ENCODE data around the gene TREH.
"Not testable (repeated sequence)": the region's sequence is repeated elsewhere in the genome, so short reads cannot be mapped to it uniquely, and the experiment has no call there.

Gene TREH

DNA sequence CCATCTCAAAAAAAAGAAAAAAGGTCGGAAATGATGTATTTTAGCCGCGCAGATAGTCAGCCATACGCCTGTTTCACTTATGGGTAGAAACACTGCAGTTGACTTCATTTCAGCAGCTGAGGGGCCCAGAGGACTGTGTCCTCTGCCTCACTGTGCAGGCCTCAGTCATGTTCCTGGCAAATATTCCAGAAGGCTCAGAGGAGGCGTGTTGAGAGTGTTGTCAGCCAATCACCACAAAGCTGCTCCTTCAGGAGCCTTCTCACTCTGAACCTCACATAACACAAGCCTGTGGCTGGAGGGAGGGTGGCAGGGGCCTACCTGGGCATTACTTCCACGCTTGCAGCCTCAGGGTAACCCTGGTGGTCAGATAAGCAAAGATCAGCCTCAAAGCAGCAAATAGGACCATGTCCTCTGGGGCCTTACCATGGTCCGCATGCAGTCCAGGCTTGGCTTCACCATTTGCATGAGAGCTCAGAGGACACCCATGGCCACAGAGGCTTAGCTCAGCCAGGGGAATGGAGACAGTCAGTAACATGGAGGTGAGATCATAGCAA, 17.3 kb upstream of the TREH start:
- no peak for DNase-seq

DNA sequence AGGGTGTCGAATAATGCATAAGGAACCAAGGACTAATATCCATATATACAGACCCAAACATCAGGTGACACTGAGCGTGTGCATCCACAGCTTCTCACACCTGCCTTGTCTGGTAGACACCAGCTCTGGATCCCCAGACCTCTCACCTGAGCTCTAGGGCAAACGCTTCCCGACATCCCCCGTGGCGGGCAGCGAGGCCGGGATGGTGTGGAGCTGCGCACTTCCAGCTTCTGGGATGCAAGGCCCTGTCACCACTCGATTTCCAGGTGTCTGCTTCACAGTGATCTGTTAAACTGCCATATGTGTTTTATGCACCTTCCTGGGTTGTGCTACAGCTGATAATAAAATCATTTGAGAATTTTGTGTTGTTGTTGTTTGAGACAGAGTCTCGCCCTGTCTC, 15.3 kb upstream of the TREH start:
- no peak for DNase-seq

DNA sequence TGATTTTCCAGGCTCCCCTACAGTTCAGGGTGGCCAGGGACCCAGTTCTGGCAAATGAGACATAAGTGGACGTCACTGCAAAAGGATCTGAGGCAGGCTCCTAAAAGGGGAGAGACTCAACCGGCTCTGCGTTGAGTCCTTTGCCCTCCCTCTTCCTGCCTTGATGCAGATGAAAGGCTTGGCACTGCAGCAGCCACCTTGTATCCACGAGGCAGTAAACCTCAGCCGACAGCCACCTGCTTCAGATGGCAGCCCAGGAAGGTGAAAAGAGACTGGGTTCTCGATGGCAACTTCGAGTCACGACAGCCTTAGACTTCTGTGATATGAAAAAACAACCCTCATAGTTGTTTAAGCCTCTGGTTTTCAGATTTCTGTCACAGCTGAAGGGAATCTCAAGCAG, 14.7 kb upstream of the TREH start:
- DNase-seq, result no peak

DNA sequence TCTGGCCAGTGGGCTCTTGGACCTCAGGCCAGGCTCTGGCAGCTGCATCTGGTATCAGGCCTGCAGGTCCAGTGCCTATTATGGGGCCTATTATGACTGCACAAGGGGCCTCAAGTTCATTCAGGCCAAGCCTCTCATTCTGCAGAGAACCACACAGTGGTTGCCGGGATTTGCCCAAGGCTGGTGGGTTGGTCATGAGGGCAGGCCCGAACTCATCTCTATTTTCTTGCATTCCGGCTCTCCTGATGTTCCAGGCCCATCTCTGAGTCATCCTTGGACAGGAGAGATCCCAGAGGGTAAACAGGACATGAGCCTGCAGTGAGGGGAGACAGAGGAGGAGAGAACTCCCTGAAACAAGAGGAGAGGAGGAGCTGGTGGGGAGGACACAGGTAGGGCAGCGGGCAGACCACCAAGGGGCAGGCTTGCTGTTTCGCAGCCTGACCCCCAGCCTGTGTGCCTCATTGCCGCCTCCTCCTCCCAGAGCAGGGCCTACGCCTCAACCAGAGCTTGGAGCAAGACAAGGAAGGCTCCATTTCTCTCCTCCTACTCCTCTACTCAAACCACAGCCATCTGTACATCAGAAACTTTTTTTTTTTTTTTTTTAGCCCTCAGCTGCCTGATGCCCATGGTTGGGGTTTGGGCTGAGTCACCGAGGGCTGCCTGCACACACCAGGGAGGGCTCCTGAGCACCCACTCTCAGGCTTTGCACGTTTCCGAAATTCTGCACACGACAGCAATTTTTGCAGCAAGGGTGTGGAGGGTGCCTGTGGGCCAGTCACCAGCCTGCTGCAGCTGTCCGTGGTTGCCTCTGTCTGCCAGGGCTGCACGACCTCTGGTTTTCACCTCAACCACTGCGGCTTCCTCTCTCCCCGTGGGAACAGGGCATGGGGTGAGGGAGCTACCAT, 12.7 kb upstream of the TREH start:
- peak; percentile 54 for DNase-seq

DNA sequence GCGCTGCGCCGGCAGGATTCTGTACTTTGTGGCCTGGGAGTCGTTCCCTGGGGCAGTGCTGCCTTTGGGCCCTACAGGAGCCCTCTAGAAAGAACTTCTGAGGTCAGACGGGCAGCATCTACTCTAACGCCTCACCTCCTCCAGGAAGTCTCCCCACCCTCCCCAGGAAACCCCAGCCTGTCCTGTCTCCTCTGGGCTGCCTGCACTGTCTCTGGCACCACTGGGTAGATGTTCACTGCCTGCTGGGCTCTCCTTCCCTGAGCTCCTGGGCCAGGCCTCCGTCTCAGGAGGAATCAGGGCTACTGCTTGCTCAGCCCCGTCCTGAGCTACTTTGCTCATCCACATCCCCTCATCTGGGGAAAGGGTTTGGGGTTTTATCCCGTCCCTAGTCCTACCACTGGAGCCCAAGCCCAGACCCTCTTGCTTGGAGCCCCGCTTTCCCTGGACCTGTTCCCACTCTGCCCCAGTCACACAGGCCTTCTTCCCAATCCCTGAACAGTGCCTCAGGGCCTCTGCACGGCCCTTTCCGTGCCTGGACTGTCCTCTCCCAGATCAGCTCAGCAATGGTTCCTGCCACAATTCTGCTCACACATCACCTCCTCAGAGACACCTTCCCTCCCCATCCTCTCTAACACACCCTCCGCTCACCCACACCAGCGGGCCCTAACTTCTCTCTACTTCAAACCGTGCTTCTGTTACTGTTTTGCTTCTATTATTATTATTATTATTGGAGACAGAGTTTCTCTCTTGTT, 11.3 kb upstream of the TREH start:
- DNase-seq, result no peak

DNA sequence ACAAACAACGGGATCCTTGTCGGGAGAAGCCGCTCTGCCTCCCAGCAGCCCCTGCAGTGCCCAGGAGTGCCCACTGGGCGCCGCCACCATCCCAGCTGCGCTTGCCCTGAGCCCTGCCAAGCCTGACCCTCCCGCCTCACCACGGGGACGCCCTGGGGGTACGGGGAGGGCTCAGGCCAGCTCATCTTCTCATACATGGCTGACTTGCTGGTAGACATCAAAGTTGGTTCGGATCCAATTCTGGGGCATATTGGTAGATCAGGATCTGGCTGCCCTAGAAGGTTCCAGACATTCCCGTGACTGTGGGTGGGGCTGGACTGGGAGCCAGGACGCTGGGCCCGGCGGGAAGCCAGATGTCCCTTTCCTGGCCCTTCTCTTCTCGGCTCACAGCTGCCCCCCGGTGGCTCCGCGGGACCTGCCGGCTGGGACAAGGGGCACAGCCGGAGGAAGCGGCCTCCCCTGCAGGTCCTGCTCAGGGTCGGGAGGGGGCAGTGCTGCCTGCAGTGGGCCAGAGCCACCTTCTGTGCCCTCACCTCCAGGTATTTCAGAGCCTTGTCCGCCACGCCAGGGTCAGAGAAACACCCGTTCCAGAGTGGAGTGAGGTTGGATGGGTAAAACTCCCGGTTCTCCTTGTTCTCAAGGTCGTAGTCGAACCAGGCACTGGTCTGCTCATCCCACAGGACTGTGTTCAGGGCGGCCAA, 10.6 kb upstream of the TREH start:
- peak; percentile 78 for DNase-seq

DNA sequence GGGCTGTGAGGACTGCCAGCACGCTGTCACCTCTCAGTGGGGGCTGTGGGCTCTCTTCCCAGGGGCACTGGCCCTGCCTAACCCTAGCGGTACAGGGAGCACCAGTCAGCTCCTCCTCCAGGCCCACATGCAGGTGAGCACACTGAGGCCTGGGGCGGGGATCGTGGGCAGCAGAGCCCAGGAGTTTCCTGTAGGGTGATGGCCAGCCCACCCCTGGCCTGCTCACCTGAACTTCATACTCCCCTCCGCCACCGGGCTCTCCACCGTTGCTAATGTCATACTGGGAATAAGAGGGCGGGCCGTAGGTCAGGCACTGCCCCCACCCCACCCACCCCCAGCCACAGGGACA, 10.0 kb upstream of the TREH start:
- no peak for DNase-seq

DNA sequence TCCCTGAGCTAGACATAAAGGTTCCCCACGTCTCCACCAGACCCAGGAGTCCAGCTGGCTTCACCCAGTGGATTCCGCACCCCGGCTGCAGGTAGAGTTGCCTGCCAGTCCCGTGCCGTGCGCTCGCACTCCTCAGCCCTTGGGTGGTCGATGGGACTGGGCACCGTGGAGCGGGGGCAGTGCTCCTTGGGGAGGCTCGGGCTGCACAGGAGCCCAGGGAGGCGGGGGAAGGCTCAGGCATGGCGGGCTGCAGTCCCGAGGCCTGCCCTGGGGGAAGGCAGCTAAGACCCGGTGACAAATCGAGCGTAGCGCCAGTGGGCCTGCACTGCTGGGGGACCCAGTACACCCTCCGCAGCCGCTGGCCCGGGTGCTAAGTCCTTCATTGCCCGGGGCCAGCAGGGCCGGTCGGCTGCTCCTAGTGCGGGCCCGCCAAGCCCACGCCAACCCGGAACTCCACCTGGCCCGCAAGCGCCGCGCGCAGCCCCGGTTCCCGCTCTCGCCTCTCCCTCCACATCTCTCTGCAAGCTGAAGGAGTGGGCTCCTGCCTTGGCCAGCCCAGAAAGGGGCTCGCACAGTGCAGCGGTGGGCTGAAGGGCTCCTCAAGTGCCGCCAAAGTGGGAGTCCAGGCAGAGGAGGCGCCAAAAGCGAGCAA, 9.5 kb upstream of the TREH start:
- no peak for DNase-seq

DNA sequence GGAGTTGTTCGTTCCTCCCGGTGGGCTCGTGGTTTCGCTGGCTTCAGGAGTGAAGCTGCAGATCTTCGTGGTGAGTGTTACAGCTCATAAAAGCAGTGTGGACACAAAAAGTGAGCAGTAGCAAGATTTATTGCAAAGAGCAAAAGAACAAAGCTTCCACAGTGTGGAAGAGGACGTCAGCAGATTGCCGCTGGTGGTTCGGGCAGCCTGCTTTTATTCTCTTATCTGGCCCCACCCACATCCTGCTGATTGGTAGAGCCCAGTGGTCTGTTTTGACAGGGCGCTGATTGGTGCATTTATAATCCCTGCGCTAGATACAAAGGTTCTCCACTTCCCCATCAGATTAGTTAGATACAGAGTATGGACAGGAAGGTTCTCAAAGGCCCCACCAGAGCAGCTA, 8.9 kb upstream of the TREH start:
- DNase-seq, result not testable (repeated sequence)

DNA sequence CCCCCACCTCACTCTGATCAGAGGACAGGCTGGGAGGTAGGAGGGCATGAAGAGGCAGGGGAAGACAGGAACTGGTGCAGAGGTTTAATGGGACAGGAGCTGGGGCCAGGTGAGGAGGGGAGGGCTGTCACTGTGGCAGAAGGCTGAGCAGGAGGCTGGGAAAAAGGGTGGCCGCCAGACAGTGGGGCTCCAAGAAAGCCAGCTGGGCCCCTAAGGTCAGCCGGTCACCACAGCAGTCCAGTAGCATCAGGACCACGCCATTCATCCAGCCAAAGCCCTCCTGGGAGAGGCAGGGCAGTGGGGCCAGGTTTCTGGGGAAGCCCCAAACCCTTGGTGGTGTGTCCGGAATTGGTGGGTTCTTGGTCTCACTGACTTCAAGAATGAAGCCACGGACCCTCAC, 8.5 kb upstream of the TREH start:
- no peak for DNase-seq

DNA sequence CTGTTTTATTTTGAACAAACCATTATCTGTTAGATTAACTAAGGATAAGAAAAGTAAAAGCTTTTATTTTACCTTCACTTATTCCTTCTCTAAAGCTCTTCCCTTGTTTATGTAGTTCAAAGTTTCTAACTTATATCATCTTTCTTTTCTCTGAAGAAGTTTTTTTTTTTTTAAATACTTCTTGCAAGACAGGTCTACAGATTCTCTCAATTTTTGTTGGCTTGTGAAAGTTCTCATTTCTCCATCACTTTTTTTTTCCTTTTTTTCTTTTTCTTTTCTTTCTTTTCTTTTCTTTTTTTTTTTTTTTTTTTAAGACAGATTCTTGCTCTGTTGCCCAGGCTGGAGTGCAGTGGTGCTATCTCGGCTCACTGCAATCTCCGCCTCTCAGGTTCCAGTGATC, 4.7 kb upstream of the TREH start:
- DNase-seq, result no peak

DNA sequence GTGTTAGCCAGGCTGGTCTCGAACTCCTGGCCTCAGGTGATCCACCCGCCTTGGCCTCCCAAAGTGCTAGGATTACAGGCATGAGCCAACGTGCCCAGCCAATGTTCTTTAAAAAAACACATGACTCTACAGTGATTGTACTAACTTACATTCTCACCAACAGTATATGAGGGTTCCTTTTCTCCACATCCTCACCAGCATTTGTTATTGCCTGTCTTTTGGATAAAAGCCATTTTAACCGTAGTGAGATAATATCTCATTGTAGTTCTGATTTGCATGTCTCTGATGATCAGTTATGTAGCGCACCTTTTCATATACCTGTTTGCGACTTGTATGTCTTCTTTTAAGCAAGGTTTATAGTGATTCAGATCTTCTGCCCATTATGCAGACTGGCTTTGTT, 3.5 kb upstream of the TREH start:
- DNase-seq, result not testable (repeated sequence)

DNA sequence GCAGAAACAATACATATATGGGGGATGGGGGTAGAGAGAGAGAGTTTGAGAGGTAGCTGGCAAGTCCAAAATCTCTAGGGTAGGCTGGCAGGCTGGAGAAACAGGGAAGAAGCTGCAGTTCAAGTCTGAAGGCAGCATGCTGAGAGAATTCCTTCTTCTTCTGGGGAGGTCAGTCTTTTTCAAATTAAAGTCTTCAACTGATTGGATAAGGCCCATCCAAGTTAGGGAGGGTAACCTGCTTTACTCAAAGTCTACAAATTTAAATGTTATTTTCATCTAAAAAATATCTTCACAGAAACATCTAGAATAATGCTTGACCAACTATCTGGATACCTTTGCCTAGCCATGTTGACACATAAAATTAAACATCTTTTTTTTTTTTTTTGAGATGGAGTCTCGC, 2.9 kb upstream of the TREH start:
- DNase-seq, result no peak

DNA sequence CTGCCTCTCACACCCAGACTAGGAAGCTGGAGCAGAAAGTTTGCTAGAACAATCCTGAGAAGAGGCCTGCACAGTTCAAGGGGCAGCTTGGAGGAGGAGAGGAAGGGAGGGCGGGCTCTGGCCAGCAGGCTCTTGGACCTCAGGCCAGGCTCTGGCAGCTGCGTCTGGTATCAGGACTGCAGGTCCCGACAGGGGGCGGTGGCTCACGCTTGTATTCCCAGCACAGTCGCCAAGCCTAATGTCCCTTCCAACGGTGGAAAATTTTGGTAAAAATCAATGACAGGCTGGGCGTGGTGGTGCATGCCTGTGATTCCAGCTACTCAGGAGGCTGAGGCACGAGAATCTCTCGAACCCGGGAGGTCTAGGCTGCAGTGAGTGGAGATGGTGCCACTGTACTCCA, 542 bp downstream of the TREH start:
- not testable (repeated sequence) for DNase-seq

DNA sequence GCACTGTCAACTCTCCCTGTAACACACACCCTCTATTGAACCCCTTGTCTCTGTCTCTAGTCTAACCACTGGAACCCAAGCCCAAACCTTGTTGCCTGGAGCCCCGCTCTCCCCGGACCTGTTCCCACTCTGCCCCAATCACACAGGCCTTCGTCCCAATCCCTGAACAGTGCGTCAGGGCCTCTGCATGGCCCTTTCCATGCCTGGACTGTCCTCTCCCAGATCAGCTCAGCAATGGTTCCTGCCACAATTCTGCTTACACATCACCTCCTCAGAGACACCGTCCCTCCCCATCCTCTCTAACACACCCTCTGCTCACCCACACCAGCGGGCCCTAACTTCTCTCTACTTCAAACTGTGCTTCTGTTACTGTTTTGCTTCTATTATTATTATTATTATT, 1.5 kb downstream of the TREH start:
- no peak for DNase-seq

DNA sequence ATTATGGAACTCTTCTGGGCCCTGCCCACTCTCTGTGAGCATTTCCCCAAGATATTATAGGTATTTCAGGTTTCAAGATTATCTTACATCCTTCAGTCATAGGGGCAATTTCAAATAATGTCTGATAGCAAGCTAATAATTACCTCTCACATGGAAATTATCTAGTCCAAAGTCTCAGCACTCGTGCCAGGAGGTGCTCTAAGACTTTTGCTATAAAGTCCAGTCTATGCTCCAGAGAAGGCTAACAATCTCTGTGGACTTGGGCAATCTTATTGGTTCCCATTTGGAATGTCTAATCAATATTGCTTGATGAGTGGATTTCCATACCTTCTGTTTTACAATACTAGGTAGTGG, 5.4 kb downstream of the TREH start:
- no peak for DNase-seq

DNA sequence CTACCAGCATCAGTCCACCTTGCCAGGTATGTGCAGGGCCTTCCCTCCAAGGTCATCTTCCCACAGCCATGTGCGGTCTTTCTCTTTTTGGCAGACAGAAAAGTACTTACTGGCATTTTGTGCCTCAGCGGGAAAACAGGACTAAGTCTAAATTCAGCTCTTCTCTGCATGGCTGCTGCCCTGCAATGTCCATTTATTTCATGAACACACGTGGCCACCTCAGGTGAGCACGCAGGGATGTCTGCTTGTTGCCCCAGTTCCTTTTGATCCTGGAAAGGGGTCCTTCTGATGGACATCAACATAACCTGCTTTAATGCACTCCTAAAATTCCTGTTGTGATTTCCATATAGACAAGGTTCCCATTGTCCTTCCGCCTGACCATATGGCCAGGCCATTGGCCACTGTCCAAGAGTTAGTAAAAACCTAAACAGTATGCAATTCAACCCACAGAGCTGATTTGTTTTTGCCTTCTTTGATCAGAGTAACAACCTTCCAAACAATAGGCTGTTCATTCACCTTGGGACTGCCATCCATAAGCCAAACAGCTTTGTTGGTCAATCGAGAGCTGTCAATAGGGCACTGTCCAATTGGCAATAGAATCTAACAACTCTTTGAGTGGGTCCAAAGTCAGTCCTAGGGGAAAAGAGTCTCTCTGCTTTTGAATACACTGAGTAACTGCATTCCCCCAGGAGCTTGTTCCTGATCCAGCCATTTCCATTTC, 5.9 kb downstream of the TREH start:
- DNase-seq, result no peak

DNA sequence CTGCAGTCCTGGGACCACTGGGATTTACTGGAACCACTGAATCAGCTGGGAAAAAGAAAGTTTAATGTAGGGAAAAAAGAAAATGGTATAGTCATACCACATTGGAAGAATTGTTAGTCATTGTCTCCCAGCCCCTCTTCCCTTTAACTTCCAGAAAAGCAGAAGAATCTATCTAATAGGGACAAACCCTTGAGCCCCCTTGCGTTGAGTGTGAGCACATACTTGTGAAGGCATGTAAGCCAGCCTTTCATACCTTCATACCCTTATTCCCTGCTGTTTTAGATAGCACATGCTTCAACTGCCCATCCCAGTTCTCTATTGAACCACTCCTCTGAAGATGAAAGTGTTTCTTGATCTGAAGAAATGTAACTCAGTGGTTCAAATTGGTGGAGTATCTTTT, 6.6 kb downstream of the TREH start:
- DNase-seq, result peak; percentile 20

DNA sequence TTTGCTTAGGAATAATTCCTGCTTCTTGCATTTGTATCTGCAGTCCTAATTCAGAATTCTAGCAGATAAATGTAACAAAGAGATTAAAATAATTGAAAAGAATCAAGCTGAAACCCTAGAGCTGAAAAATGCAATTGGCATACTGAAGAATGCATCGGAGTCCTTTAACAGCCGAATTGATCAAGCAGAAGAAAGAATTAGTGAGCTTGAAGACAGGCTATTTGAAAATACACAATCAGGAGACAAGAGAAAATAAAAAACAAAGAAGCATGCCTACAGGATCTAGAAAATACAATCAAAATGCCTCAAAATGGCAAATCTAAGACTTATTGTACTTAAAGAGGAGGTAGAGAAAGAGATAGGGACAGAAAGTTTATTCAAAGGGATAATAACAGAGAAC, 8.2 kb downstream of the TREH start:
- no peak for DNase-seq

DNA sequence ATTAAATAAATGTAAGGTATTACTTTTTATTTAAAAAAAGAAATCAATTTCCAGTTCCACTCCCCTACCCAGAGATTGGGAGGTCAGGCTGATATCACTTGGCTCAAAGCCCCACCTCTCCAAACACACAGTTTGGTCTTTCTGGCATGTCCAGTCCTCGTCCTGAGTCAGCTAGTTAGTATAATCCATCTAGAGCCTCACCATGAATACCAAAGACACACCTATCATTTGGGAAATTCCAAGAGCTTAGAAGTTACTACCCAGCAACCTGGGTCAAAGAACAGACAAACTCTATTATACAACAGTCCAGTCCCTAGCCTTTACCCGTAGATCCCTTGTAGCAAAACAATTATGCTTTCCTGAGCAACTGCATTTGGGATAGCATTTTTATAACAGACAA, 9.4 kb downstream of the TREH start:
- DNase-seq, result no peak

DNA sequence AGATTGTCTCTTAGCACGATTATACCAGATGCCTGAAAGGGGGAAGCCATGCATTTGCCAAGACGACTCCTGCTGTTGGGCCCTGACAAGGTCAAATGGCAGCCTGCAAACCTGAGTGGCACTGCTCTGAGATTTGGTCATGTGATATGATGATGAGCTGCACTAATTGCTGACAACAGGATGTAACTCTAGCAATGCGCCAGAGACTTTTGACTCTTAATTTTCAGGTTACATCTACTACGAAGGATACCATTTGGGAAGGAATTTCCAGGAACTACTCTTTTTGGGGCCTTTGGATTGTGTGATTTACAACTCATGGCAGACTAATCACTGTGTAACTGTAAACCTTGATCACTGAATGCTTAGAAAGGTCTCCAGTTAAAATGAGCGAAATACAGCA, 13.1 kb downstream of the TREH start:
- DNase-seq, result no peak

DNA sequence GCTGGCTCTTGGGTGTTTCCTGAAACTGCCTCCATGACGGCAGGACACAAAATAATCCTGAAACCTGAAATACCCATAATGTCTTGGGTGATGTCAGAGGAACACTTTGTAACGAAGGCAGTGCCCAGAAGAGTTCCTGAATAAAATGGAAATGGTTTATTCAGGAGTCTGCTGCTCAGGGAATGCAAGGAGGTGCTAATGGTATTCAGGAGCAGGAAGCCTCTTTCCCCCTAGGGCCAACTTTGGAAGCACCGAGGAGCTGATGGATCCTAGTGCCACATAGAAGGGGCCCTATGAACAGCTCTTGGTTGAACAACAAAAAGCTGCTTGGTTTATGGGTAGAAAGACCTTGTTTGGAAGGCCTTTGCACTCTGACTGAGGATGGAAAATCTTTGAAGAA, 15.5 kb downstream of the TREH start:
- no peak for DNase-seq

Measured in fibroblast of upper back skin (primary cell).